Hepatocyte (in vitro differentiated cells): Measurements from ENCODE around the gene HAGH.

Experiments
- CTCF ChIP-seq: fragments of 200-600 bp; sonication (generic); IDR thresholded peaks from 2 replicates; pipeline ENCODE4 v1.5.1; 2016; ENCODE audit warnings: antibody characterized with exemption, mild to moderate bottlenecking; ENCODE audit not compliant: poor library complexity
- EZH2 ChIP-seq: fragments of 200-600 bp; sonication (generic); IDR thresholded peaks from 2 replicates; pipeline ENCODE4 v1.6.1; 2016; ENCODE audit warnings: antibody characterized with exemption, mild to moderate bottlenecking, borderline replicate concordance
- EZH2phosphoT487 ChIP-seq: fragments of 200-600 bp; sonication (generic); IDR thresholded peaks from one replicate; pipeline ENCODE4 v1.6.1; 2018; ENCODE audit warnings: antibody characterized with exemption, mild to moderate bottlenecking, low read depth, moderate library complexity; ENCODE audit not compliant: unreplicated experiment, severe bottlenecking

- TF ChIP-seq CTCF (no peak), EZH2 (no peak), EZH2phosphoT487 (no peak)
These were observed 50.6 kb downstream of the HAGH start for GRCh38 chr16:1775846-1776671.
